KG1 (cell line): Measurements from ENCODE around the gene LY6G6C.

Experiments
- DNase-seq: peaks from one replicate; lab custom pipeline; 2025; lab: John Stamatoyannopoulos, UW

Gene LY6G6C

GRCh38 chr6:31706599-31706998 is 14.9 kb downstream of the LY6G6C start, which contains the start of gene LY6G6F:
Gene LY6G6F, plus strand, starts transcription at chr6:31706866. Its CDS starts 41 bp downstream, at chr6:31706907.
- DNase-seq, result no peak

DNA sequence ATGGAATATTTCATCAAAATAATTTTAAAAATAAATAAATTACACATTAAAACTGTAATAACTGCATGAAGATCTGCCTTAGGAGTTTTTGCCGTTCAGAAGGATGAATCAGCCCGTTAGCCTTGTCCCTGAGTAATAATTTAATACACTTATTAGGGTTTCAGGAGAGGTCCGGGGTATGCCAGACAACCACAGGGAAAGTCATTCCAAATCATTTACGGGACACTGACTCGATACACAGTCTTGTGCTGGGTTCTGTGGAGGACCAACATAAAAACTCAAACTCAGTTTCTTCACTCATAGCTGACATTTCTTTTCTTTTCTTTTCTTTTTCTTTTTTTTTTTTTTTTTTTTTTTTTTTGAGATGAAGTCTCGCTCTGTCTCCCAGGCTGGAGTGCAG is 15.6 kb downstream of the LY6G6C start:
- DNase-seq, result no peak

DNA sequence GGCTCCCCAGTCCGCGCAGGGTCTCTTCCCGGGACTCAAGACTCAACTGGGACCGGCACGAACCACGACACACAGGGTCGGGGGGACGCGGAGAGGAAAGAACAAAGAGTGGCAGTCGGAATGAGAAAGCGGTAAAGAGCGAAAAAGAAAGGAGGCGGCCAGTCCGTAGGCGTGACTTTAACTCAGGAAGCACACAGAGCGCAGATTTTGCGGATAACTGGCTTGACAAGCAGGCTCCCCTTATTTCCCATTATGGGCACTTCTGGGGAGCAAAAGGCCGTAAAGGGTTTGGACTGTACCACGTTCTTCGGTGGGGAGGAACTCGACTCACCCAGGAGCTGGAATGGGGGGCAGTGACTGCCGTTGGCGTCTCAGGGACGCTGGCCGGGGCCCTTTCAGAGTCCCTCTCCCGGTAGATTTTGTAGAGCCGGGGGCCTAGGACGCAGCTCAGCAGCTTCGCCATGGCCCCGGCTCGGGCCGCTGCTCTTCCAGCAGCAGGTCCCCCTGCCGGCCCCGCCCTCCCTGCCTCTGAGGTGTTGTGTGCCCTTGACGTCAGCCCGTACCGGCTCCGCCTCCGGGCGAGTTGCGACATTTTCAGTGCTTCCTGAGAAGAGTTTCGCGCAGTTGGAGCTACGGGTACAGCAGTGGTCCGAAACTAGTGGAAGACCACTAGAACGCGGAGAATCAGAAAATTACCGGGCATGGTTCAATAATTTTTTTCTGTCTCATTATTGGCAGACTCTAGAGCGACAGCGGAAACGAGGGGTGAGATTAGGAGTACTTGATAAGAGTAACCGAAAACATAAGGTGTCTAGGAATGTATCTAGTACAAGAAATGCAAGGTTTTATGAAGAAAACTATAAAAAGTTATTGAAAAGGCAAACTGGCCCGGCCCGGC is 18.5 kb downstream of the LY6G6C start, which contains the start of gene ABHD16A:
ABHD16A (minus strand) TSS at position 506 of the 898 bp plus-strand sequence; CDS start at position 463, 43 bp downstream.
- DNase-seq, result peak; percentile 97

DNA sequence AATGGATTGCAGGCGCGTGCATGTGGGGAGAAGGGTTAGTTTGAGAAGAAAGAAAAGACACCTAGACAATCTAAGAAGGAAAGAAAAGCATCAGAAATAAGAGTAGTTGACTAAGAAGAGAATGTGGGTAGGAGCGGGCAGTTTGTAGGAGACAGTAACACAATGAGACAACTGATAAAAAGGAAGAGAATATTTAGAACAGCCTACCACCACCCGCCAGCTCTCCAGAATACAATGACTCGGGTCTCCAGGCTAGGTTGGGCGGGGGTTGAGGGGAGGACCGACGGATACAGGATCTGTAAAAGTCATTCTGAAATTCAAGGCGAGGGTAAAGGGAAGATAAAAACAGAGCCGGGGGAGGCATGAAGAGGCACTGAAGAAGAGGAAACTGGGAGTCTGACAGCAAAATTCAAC is 19.1 kb downstream of the LY6G6C start:
- DNase-seq, result no peak

GRCh38 chr6:31701666-31702404 is 19.7 kb downstream of the LY6G6C start:
- DNase-seq, result no peak

- DNase-seq, result no peak
These were observed 20.7 kb downstream of the LY6G6C start for GRCh38 chr6:31700740-31701401.

DNA sequence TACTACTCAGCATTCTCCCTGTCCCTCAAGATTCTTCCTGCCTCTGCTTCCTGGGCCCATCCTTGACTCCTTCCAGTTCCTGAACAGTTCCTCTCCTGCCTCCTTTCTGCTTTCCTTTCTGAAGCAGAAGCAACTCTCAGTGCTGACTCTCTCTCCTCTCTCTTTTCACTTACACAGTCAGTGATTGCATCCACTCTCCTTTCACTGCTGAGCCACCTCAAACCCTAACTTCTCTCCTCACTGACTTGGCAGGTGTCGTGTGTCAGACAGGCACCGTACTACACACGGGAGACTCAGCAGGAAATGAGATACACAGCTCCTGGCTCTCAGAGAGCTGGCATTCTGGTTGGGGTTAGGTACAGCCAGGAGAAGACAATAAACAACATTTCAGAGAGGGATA is 24.0 kb downstream of the LY6G6C start:
- no peak for DNase-seq

- DNase-seq, result no peak
These were observed 28.0 kb downstream of the LY6G6C start for GRCh38 chr6:31693535-31693934.

GRCh38 chr6:31692886-31693285 is 28.7 kb downstream of the LY6G6C start:
- no peak for DNase-seq

- no peak for DNase-seq
These were observed 29.2 kb downstream of the LY6G6C start for GRCh38 chr6:31692353-31692752.

DNA sequence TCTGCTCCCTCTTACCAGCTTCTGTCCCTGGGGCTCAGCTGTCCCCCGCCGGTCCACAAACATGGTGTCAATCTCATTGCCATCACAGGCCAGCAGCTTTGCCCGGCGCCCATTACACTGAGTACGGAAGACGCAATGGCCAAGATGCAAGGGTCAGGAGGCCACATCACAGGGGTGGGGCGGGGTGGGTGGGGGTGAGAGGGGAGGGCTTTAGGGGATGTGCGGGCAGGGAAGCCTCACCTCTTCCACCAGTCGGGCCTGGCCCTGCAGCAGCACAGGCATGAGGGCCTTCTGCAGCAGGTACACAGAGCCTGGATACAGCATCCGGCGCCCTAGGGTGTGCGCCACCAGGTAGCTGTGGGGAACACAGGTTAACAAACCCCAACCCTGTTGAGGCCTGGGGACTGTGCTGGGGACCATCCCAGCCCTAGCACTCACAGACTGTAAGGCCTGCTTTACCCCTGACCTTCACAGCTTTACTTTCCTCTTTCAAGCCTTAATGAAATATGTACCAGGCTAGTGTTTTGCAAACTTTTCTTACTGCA is 29.9 kb downstream of the LY6G6C start:
- no peak for DNase-seq

DNA sequence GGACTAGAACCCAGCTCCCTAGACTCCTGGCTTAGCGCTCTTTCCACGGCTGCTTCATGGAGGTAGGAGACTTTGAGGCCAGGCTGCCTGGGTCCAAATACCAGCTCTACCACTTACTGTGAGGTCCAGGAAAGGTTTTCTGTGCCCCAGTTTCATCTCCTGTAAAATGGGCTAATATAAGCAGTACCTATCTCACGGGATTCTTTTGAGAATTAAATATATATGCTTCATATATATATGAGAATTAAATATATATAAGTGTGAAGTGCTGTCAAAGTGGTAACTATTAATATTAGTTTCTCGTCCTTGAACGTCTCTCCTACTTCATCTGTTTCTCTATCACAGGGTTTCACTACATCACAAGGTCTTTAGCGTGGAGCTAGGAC is 30.5 kb downstream of the LY6G6C start:
- DNase-seq, result no peak

DNA sequence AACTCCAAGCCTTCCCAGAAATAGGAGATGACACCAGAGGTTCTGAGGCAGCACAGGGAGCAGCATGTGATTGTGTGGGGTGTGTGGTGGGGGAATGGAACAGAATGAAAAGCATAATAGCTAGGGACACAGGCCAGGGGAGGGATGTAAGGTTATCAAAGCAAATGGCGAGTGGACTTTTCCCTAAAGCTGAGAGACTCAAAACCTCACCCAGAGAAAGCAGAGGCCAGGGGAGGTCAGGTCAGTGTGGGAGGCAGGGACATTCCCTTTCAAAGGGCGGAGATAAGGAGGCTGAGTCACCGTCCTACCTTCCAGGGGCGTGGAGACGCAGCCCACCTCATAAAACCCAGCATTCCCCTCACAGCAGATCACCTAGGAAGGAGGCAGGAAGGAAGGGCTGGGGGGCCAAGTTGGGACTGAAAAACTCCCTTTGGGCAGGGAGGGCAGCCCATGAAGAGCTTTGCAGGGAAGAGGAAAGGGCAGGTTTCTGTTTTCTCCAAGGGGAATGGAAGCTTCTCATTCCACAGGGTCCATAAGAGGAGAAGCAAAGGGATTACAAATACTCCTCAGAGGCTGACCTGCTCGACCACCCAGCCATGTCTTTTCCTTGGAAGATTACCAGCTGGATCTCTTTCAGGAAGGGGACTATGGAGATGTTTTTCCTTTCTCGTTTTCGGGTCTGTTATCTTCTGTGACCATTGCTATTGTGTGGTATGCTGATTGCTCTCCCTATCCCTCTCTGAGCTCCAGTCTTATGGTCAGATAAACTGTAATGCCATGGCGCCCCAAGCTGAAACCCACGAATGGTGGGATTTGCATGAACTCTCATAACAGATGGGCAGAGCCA is 31.1 kb downstream of the LY6G6C start:
- no peak for DNase-seq

GRCh38 chr6:31689249-31690110 is 32.1 kb downstream of the LY6G6C start:
- no peak for DNase-seq

- DNase-seq, result no peak
These were observed 33.5 kb downstream of the LY6G6C start for GRCh38 chr6:31687860-31688693.

- DNase-seq, result no peak
These were observed 34.2 kb downstream of the LY6G6C start for GRCh38 chr6:31687321-31687720.

DNA sequence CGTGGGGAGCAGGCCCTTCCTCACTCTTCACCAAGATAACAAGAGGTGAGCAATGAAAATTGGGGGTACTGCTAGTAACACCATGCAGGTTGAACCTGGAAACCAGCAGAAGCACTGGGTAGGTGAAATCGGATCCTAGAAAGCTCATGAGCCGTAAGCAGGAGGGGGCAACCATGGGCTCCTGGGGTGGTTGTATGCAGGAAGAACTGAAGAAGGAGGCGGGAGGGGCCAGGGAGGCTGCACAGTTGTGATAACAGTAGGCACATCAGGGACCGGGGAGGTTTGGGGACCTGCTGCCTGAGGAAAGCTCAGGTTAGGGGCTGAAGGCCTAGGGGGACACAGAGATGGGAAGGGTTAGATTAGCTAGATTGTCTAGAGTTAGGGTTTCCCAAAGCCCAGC is 35.1 kb downstream of the LY6G6C start:
- DNase-seq, result no peak

- no peak for DNase-seq
These were observed 38.0 kb downstream of the LY6G6C start for GRCh38 chr6:31683591-31683990.

- DNase-seq, result no peak
These were observed 40.3 kb downstream of the LY6G6C start for GRCh38 chr6:31681135-31681671.
